Epithelial cell of esophagus (primary cell): Measurements from ENCODE around the gene ACVR1.

Source experiments
- DNase-seq: peaks from one replicate; pipeline ENCODE4 v3.0.0; 2010; ENCODE audit warnings: low read depth
- H3K4me3 ChIP-seq: 2 replicates; pipeline ENCODE4 v1.5.1; 2011; ENCODE audit warnings: mild to moderate bottlenecking, low read length, control low read depth
- CTCF ChIP-seq: IDR thresholded peaks from 2 replicates; pipeline ENCODE4 v1.5.1; 2011; ENCODE audit warnings: low read depth, mild to moderate bottlenecking, low read length, control low read depth, inconsistent platforms; ENCODE audit not compliant: insufficient read depth; ENCODE audit errors: missing control alignments

ACVR1 gene

GRCh38 chr2:157871415-157871814, 4.7 kb downstream of the ACVR1 start:
- H3K4me3 ChIP-seq = no peak overlapping the region
- no peak for DNase-seq
- TF ChIP-seq CTCF = no peak

- no peak overlapping the region for H3K4me3 ChIP-seq
- no peak for DNase-seq
- TF ChIP-seq CTCF = no peak
These were observed 7.1 kb downstream of the ACVR1 start for GRCh38 chr2:157868993-157869392.

GRCh38 chr2:157867703-157868102, 8.4 kb downstream of the ACVR1 start:
- TF ChIP-seq CTCF = no peak
- no peak overlapping the region for H3K4me3 ChIP-seq
- DNase-seq = no peak

GRCh38 chr2:157866666-157867642, 9.2 kb downstream of the ACVR1 start:
- H3K4me3 ChIP-seq = no peak overlapping the region
- DNase-seq = no peak
- no peak for TF ChIP-seq CTCF

- no peak for TF ChIP-seq CTCF
These were observed 9.9 kb downstream of the ACVR1 start for GRCh38 chr2:157866202-157866601.

GRCh38 chr2:157864857-157865430, 11.2 kb downstream of the ACVR1 start:
- DNase-seq = no peak
- TF ChIP-seq CTCF = no peak
- no peak overlapping the region for H3K4me3 ChIP-seq

More at GRCh38 chr2:157866202-157866601, 9.9 kb downstream of the ACVR1 start:
- no peak overlapping the region for H3K4me3 ChIP-seq
- no peak for DNase-seq

GRCh38 chr2:157858846-157859245, 17.3 kb downstream of the ACVR1 start:
- TF ChIP-seq CTCF = no peak
- no peak for DNase-seq
- no peak overlapping the region for H3K4me3 ChIP-seq
